ENCODE data around the gene AGAP3. TPM values are rescaled to one million over a fixed set of nuclear protein-coding genes. Genes with fewer than 3 reads are reported as not detected.

AGAP3 gene
- polyA plus RNA-seq, 1 donor (not counting 4 experiments of a cell fraction or from before 2014, with no cell fraction given) = 64.3 TPM

GRCh38 chr7:151137791-151138152, 51.5 kb downstream of the AGAP3 start:
- Histone ChIP-seq H3K4me1 (ENCODE audit: control insufficient read depth, extremely low read depth, insufficient read depth, low read length) (no peaks in the 10 kb centered on the region), H4K20me1 (ENCODE audit: control insufficient read depth, extremely low read depth, insufficient read depth, low read length) (peaks cover 3% of the 10 kb centered on the region), H3K9ac (ENCODE audit: control insufficient read depth, extremely low read depth, insufficient read depth, low read length) (no peak overlapping the region), H3K4me2 (ENCODE audit: control insufficient read depth, extremely low read depth, insufficient read depth, low read depth, low read length) (no peak overlapping the region), H2AFZ (ENCODE audit: control insufficient read depth, low read length) (no peak overlapping the region), H3K9me1 (ENCODE audit: control insufficient read depth, extremely low read depth, insufficient read depth, low read length) (no peaks in the 10 kb centered on the region), H3K79me2 (ENCODE audit: control insufficient read depth, insufficient read depth, low read length) (no peaks in the 10 kb centered on the region), H3K27ac (ENCODE audit: control insufficient read depth, insufficient read depth, low read length) (no peak overlapping the region), H3K9me3 (ENCODE audit: control insufficient read depth, low read depth, low read length) (no peaks in the 10 kb centered on the region), H3K36me3 (ENCODE audit: control insufficient read depth in 2 of 2, extremely low read depth in 1 of 2, insufficient read depth in 2 of 2, low read length in 2 of 2) (peaks cover 53 to 58% of the 10 kb centered on the region in 2 experiments), H3K4me3 (ENCODE audit: control insufficient read depth in 2 of 3, extremely low read depth in 1 of 3, insufficient read depth in 2 of 3, low read depth in 1 of 3, low read length in 3 of 3) (no peak overlapping the region), H3K27me3 (ENCODE audit: control insufficient read depth, extremely low read depth, insufficient read depth, low read length) (no peaks in the 10 kb centered on the region)
- no peak for DNase-seq (ENCODE audit: low read depth, low spot score)
- TF ChIP-seq EZH2 (IDR thresholded peaks at IDR 0.05; ENCODE audit: low read length) (no peak), CTCF (optimal IDR thresholded peaks at IDR 0.05 in 1 of 3, IDR thresholded peaks at IDR 0.05 in 1 of 3, conservative IDR thresholded peaks at IDR 0.05 in 1 of 3; ENCODE audit: extremely low read depth in 1 of 3, insufficient read depth in 2 of 3, low read length in 3 of 3) (no peak)
- dilution Hi-C loops (cut with MboI; ENCODE audit: extremely low pct_ligation_motif_present, low sequenced_read_pairs) = no loop called here
- no peak for FAIRE-seq

- H3K4me3 ChIP-seq (ENCODE audit: control insufficient read depth in 2 of 3, extremely low read depth in 1 of 3, insufficient read depth in 2 of 3, low read depth in 1 of 3, low read length in 3 of 3) = no peak overlapping the region
- no peaks in the 10 kb centered on the region for H3K9me1 ChIP-seq (ENCODE audit: control insufficient read depth, extremely low read depth, insufficient read depth, low read length)
- H3K9me3 ChIP-seq (ENCODE audit: control insufficient read depth, low read depth, low read length) = no peaks in the 10 kb centered on the region
- peaks cover 56 to 62% of the 10 kb centered on the region in 2 experiments for H3K36me3 ChIP-seq (ENCODE audit: control insufficient read depth in 2 of 2, extremely low read depth in 1 of 2, insufficient read depth in 2 of 2, low read length in 2 of 2)
- no peaks in the 10 kb centered on the region for H3K4me1 ChIP-seq (ENCODE audit: control insufficient read depth, extremely low read depth, insufficient read depth, low read length)
- TF ChIP-seq EZH2 (IDR thresholded peaks at IDR 0.05; ENCODE audit: low read length) = no peak
- TF ChIP-seq CTCF (optimal IDR thresholded peaks at IDR 0.05 in 1 of 3, IDR thresholded peaks at IDR 0.05 in 1 of 3, conservative IDR thresholded peaks at IDR 0.05 in 1 of 3; ENCODE audit: extremely low read depth in 1 of 3, insufficient read depth in 2 of 3, low read length in 3 of 3) = no peak
- no peaks in the 10 kb centered on the region for H3K27me3 ChIP-seq (ENCODE audit: control insufficient read depth, extremely low read depth, insufficient read depth, low read length)
- peaks cover 3% of the 10 kb centered on the region for H4K20me1 ChIP-seq (ENCODE audit: control insufficient read depth, extremely low read depth, insufficient read depth, low read length)
- no peak overlapping the region for H3K4me2 ChIP-seq (ENCODE audit: control insufficient read depth, extremely low read depth, insufficient read depth, low read depth, low read length)
- H3K9ac ChIP-seq (ENCODE audit: control insufficient read depth, extremely low read depth, insufficient read depth, low read length) = no peak overlapping the region
- no peak for FAIRE-seq
- no peak for DNase-seq (ENCODE audit: low read depth, low spot score)
- no peaks in the 10 kb centered on the region for H3K79me2 ChIP-seq (ENCODE audit: control insufficient read depth, insufficient read depth, low read length)
- H3K27ac ChIP-seq (ENCODE audit: control insufficient read depth, insufficient read depth, low read length) = no peak overlapping the region
- dilution Hi-C loops (cut with MboI; ENCODE audit: extremely low pct_ligation_motif_present, low sequenced_read_pairs) = no loop called here
- no peak overlapping the region for H2AFZ ChIP-seq (ENCODE audit: control insufficient read depth, low read length)
Measured at GRCh38 chr7:151138153-151138851, 52.0 kb downstream of the AGAP3 start.
